Hematopoietic multipotent progenitor cell treated with erythropoietin and hydrocortisone succinate and interleukin-3 and kit ligand, for 4 days (in vitro differentiated cells): ENCODE measurements around the gene IPO8.
"Not testable (repeated sequence)": the region's sequence is repeated elsewhere in the genome, so short reads cannot be mapped to it uniquely, and the experiment has no call there.

Experiments
- DNase-seq: peaks from one replicate; pipeline ENCODE4 v3.0.0-alpha.2; 2015

Gene IPO8

DNA sequence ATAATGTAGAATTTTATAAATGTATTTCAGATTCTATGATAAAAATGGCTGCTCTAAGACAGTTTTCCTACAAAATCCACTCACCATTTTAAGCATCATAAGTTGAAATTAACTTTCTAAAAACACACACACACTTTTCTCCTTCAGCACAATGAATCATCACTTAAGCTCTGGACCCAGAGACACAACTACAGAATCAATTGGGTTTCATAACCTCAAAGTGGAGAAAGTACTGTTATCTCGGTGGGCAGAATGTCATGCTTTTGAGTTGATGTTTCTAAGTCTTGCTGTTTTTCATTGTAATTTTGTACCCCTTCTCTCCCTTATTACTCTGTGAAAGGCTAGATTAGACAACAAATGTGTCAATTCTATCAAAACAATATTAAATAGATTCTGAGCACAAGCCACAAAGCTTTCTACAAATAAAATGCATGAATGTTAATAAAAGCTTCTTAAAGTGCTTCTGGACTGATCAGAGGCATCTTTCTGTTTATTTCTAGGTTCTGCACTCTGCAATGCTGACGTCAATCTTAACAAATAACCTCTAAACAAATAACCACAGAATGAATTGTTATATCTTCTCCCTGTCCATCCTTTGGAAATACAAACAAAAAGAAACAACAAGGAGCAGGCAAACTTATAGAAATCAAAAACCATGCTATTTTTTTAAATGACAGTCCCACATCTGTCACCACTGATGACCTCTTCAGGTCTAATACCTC, 8.2 kb downstream of the IPO8 start:
- DNase-seq, result peak; percentile 12

DNA sequence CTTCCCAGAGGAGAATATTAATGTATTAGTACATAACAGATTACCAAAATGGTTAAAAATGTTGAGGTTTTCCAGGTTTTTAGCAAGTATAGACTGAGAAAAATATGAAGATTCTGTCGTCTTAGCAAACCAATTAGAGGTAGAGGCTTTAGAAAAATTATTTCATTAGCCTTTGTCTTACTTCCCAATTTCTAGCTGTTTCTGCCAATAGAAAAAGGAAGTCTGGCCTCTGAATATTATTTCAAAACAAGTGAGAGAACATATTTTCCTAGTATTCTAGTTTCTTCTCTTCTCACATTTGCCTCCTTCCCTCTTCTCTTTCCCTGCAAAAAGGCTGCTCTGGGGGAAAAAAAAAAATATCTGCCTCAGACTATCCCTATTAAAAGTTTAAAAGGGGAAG, 16.4 kb downstream of the IPO8 start:
- peak; percentile 16 for DNase-seq

DNA sequence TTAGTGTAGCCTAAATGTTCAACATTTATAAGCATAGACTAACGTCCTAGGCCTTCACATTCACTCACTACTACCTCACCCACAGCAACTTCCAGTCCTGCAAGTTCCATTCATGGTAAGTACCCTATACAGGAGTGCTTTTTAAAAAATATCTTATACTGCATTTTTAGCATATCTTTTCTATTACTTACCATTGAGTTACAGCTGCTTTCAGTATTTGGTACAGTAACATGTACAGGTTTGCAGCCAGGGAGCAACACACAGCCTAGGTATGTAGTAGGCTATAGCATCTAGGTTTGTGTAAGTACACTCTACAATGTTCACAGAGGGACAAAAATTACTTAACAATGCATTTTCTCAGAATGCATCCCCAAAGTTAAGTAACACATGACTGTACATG, 17.4 kb downstream of the IPO8 start:
- no peak for DNase-seq

DNA sequence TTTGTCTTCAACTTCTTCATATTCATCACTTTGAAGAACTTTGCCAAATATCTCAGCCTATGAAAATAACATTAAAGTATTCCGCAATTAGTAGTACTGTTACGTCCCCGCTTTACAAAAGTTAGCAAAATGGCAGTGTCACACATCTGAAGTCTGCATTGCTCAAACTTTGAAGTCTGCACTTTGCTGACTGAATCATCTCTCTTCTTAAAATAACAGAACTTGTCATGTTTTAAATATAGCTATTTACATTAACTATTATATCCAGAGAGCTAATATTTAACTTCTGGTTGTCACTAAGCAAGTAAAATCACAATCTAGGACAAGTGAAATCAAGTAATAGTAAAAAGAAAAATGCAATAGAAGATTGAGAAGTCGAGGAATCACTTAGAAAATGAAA, 34.5 kb downstream of the IPO8 start:
- DNase-seq, result no peak

DNA sequence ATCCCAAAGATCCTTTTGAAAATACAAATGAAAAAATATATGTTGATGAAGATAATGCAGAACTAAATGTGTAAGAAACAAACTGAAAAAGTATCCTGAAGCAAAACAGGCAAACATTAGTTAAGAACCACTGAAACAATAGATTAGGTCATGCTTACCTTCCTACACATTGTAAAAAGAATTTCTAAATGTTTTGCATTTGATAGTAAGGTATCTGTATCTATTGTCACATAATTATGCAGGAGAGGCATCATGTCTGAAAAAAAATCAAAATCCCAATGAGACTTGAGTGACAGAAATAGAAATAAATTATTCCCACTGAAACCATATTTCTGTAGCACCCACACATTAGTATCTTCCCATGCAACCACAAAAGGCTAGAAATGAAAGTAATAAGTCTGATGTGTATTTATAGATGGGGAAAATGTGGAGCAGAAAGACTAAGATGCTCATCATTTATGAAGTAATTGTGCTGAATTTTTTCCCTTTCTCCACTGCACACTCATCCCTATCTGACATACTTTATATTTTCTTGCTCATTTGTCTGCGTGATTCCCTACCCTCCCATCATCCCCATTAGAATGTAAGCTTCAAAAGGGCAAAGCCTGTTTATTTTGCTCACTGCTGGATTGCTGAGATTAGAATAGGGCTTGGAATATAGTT, 43.5 kb downstream of the IPO8 start:
- DNase-seq, result no peak

DNA sequence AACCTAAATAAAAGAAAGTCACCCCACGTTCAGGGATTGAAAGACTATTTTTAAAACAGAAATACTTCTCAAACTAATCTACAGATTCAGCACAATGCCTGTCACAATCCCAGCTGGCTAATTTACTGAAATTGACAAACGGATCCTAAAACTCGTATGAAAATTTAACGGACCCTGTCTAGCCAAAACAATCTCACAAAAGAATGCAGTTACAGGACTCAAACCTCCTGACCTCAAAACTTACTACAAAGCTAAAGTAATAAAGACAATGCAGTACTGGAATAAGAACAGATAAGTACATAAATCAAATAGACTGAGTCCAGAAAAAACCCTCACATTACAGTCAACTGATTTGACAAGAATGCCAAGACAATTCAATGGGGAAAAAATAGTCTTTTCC, 48.8 kb downstream of the IPO8 start:
- no peak for DNase-seq

DNA sequence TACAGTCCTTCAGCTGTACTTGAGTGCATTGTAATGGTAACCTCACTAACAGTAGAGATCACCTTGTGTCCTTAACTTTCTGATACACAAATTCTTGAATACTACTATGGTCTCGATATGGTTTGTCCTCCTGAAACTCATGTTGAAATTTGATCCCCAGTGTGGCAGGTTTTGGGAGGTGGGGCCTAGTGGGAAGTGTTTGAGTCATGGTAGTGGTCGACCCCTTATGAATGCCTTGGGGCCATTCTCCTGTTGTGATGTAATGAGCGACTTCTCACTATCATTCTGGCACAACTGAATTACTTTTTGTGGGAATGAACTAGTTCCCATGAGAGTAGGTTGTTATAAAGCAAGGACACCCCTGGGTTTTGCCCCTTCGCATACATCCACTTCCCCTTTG, 52.3 kb downstream of the IPO8 start:
- no peak for DNase-seq

DNA sequence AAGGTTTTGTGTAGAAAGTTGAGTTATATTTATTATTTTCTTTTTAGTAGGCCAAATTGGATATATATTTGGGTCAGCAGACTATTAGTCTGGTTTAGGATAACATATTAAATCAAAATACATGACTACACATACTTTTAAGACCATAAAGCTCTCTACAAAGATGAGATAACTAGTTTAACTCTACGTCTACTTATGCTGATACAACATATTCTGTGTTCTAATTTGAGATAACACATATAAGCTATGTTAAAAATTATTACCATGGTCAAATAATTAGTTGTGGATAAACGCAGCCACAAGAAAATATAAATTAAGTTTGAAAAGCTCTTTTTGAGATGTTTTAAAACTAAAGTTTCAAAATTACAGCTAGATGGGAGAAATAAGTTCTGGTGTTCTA, 55.3 kb downstream of the IPO8 start:
- DNase-seq, result no peak

DNA sequence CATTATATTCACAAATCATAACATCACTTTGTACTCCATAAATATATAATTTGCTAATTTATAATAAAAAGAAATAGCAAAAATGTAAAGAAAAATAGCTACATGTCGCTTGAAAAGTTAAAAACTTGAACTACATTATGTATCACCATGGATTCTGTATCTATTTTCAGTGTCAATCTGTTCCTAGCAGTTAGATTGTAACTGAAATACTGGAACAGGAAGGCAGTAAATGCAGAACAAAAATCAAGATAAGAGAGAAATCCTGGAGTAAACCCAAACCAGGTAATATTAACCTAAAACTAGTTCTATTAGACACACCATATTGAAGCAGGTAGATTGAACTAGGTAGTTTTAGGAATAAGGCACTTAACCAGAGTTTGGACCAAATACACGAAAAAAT, 60.3 kb downstream of the IPO8 start:
- DNase-seq, result no peak

DNA sequence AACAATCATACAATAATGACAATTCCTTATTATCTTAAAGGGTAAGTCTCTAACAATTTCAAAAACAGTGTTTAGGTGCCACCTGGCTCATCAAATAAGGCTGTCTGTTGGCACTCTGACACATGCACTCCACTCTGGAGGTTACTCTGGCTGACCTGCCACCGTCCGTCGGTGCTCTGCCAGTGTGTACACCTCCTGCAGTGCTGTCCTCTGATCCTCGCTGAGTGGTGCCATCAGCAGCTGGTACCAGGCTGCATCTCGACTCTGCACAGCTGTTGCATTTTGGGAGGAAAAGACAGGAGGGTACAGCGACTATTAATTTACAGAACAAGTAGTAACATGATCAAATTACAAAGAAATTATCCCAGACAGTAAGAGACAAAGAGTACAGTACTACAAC, 63.9 kb downstream of the IPO8 start:
- no peak for DNase-seq

DNA sequence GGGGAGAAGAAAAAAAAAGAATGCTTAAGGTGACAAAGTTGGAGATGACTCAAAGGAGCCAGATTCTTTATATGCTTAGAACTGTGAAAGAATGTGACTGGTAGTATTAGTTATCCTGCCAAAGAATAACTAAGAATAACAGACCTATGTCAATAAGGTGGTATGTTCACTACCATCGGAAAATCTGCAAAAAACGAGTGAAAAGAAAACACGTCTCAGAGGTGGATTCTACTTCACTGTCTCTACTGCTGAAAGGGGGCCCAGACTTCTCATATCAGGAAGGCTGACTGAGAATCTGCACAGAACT, 64.7 kb downstream of the IPO8 start:
- DNase-seq, result no peak

DNA sequence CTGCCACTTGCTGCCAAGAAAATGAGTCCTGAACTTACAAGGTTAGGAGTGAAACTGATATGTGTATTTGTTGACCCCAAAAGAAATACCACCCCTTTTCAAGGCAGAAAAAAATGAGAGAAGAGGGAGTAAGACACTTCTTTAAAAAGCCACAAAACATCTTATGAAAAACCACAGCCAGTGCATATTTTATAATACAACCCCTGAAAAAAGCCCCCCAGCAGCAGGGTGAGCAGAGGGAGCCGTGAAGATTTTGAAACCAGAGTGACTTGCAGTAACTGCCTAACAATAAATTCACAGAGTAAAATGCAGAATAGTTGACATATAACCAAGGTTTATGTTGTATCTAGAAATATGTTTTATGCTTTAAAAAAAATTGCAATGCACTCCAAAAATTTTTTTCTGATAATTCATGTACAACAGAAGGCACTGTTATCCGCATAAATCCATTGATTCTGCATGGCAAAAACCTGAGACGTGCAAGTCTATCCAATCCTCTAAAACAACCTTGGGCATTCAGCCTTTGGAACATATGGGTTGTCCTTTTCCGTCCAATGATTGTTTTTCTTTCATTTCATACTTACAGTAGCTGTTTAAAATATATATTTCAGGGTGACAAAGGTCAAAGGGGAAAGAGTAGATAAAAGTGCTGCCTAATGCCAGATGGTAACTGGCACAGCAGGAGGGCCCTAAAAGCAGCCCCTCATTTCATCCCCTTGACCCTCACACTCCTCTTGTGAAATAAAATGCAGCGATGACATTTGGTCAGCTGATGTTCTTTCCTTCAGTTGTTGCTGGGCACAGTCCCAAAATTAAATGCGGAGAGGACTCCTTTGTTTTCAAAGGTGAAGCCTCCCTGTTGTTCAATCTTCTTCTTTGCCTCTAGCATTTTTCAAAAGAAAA, 65.3 kb downstream of the IPO8 start:
- peak; percentile 10 for DNase-seq

DNA sequence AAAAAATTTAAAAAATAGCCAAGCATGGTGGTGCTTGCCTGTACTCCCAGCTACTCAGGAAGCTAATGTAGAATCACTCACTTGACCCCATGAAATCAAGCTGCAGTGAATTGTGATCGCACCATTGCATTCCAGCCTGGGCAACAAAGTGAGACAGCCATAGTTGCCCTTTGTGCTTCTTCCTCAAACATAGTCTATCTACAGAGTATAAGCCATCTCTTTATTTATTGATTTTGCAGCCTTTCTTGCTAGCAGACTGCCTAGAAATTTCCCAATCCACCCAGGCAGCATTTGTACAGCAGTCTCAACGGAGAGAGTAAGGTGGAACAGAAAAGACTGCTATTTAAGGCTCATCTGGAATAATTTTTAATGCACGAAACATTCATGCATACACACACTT, 68.8 kb downstream of the IPO8 start:
- no peak for DNase-seq

DNA sequence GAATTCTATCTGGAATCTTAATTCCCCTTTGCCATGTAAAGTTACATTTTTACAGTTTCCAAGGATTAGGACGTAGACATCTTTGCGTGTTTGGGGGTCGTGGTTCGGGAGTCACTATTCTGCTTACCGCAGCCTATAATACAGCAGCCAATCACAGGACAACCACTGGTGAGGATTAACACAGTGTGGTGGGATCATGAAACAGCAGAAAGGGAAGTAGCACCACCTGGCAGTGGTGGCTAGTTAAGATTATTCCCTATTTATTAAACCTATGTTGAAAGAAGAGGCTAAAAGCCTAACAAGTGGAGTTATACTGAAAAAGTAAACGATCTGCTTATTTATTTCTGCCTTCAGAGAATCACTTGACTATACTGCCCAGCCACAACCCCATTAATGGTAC, 71.7 kb downstream of the IPO8 start:
- peak; percentile 9 for DNase-seq

DNA sequence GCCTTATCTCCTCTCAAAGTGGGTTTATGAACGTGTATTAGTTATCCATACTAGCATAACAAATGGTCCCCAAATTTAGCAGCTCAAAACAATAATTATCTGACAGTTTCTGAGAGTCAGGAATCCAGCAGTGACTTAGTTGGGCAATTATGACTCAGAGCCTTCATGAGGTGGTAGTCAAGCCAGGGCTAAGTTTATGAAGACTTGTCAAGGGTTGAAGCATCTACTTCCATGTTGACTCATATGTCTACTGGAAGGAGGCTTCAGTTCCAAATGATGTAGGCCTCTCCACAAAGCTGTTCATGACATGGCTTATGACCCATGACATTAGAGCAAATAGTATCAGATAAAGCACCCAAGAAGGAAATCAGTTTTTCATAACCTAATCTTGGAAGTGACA, 73.2 kb downstream of the IPO8 start:
- no peak for DNase-seq

DNA sequence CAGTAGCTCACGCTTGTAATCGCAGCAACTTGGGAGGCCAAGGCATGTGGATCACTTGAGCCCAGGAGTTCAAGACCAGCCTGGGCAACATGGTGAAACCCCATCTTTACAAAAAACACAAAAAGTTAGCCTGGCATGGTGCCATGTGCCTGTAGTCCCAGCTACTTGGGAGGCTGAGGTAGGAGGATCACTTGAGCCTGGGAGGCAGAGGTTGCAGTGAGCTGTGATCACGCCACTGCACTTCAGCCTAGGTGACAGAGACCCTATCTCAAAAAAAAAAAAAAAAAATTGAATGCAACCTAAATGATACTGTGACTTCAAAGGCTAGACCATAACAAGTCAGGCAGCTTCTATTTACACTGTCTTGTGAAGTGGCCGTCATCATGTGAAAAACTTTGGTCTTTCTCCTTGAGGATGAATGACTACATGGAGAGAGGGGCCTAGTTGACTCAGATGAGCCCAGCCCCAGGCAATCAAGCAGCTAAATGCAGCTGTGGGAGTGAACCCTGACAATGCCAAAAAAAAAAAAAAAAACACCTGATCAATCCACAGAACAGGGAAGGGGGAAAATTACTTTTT, 73.9 kb downstream of the IPO8 start:
- DNase-seq, result not testable (repeated sequence)

DNA sequence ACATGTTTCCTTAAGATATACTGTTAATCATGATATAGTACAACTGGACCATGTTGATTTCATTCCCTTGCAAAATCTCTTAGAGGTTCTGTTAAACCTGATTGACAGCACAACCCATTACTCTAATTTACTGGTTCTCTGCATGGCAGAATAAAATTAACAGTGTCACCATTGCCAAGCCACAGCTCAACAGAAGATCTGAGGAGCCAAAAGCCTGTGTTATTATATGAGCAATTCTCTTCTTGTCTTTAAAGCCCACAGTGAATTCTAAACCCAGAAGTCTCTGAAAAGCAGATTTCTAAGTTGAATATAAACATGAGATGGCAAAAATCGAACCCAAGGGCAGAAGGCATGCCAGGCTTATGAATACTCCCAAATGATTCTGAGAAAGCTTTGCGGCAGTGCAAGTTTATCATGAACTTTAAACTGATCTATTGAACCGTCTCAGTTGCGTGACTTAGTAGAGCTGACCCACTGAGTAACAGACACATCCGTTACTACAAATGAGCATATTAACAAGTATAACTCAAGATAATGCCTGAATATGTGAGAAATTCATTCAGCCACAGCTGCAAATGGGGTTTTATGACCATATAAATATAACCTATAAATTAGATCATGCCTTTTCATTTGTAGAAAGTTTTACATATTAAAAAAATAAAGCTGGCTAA, 78.2 kb downstream of the IPO8 start:
- DNase-seq, result no peak

DNA sequence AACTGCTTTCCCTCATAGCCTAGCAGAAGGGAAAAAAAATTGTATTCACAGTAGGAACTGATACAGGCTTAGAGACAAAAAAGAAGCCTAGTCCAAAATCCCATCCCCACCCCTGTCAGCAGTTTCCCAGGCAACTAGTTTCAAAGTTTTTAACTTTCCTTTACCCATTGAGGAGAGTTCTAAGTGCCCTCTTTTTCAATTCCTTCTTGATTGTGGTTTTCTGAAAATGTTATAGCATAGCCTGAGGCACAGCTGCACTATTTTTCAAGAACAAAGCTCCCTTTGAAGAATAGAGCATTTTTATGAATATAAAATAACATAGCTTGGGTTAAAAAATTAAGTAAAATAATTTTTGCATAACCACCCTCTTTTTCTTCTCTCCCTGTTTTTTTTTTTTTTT, 81.6 kb downstream of the IPO8 start:
- DNase-seq, result no peak

DNA sequence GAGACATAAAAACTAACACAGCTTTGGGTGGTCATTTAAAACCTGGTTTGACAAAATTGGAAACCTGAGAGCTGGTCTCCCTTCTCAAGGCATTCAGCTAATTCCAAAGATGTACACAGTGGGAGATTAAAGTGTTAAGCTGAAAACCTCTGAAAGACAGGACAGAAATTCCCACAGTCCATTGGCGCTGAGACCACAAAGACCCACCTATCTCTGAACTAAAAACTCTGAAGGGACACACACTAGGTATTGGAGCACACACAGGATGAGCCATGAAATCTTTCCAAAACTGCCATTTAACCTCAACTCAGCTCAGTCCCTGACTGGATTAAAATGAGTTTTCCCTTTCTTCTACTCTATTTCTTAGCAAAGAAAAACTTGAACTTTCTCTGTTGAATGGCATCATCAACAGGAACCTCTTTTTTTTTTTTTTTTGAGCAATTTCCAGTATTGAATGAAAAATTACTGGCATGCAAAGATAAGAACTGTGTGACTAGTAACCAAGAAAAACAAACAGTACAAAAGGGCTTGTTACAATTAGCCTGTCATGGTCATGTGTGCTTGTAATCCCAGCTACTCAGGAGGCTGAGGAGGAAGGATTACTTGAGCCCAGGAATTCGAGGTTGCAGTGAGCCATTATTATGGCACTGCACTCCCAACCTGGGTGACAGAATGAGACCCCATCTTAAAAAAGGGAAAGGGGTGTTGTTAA, 82.4 kb downstream of the IPO8 start:
- DNase-seq, result peak; percentile 16

DNA sequence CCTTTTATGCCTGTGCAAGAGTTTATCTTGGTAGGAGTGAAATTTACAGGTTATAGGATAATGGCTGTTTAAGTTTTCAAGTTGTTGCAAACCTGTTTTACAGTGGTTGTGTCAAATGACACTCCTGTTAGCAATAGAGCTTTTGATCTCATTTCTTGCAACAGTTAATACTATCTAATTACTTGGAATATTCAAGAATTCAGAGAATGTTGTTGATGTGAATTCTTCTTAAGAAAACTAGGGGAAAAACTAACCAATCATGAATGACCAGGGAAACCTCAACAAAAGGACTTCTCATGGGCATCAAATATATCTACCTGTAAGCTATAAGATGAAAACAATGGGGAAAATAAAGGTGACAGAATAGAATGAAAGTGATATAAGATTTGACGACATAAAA, 85.0 kb downstream of the IPO8 start:
- DNase-seq, result no peak

DNA sequence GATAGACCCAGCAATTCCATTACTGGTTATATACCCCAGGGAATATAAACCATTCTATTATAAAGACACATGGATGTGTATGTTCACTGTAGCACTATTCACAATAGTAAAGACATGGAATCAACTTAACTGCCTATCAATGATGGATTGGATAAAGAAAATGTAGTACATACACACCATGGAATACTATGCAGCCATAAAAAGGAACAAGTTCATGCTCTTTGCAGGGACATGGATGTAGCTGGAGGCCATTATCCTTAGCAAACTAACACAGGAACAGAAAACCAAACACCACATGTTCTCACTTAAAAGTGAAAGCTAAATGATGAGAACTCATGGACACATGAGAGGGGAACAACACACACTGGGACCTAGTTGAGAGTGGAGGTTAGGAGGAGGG, 85.8 kb downstream of the IPO8 start:
- DNase-seq, result not testable (repeated sequence)

DNA sequence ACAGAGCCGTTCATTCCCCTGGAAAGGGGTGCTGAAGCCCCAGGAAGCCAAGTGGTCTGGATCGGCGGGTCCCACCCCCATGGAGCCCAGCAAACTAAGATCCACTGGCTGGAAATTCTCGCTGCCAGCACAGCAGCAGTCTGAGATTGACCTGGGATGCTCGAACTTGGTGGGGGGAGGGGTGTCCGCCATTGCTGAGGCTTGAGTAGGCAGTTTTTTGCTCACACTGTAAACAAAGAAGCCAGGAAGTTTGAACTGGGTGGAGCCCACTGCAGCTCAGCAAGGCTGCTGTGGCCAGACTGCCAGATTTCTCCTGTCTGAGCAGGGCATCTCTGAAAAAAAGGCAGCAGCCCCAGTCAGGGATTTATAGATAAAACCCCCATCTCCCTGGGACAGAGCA, 91.4 kb downstream of the IPO8 start:
- not testable (repeated sequence) for DNase-seq
